Subcutaneous abdominal adipose tissue (tissue), 5 donors: ENCODE measurements around the gene PDE3A.

Experiments
- H3K27ac ChIP-seq: one replicate; pipeline ENCODE4 v1.7.0; 2013; ENCODE audit warnings: low read depth, mild to moderate bottlenecking, inconsistent platforms, low read length, moderate library complexity
- H3K27me3 ChIP-seq, 5 donors: one replicate each; pipeline ENCODE4 v1.7.0; 2013; ENCODE audit warnings: low read length in 5 of 5, inconsistent platforms in 1 of 5; ENCODE audit not compliant: control insufficient read depth in 5 of 5, insufficient read depth in 4 of 5
- H3K36me3 ChIP-seq, 5 donors: one replicate each; pipeline ENCODE4 v1.7.0; 2013; ENCODE audit warnings: low read length in 5 of 5; ENCODE audit not compliant: control insufficient read depth in 5 of 5, insufficient read depth in 5 of 5
- H3K4me1 ChIP-seq, 5 donors: one replicate each; pipeline ENCODE4 v1.7.0; 2013; ENCODE audit warnings: low read length in 5 of 5, mild to moderate bottlenecking in 3 of 5, moderate library complexity in 1 of 5; ENCODE audit not compliant: control insufficient read depth in 5 of 5, insufficient read depth in 5 of 5
- H3K4me3 ChIP-seq, 5 donors: one replicate each; pipeline ENCODE4 v1.7.0; 2013; ENCODE audit warnings: low read length in 5 of 5, low read depth in 1 of 5
- H3K9ac ChIP-seq, 5 donors: one replicate each; pipeline ENCODE4 v1.7.0; 2013; ENCODE audit warnings: low read length in 5 of 5, mild to moderate bottlenecking in 4 of 5, moderate library complexity in 3 of 5
- H3K9me3 ChIP-seq, 5 donors: one replicate each; pipeline ENCODE4 v1.7.0; 2013; ENCODE audit warnings: low read length in 5 of 5; ENCODE audit not compliant: control insufficient read depth in 5 of 5
- donor health status: healthy.
- donor health status: healthy.
- donor health status: healthy.
- donor health status: healthy.
- donor health status: healthy.

The PDE3A gene

GRCh38 chr12:20448781-20449180 is 80.4 kb downstream of the PDE3A start:
- no peaks in the 10 kb centered on the region for H3K36me3 ChIP-seq
- H3K27ac ChIP-seq = no peak overlapping the region
- H3K4me1 ChIP-seq = peaks cover 0 to 5% (median 3%) of the 10 kb centered on the region in 5 donors
- H3K4me3 ChIP-seq = no peak overlapping the region
- H3K9me3 ChIP-seq = no peaks in the 10 kb centered on the region
- H3K9ac ChIP-seq = no peak overlapping the region
- no peaks in the 10 kb centered on the region for H3K27me3 ChIP-seq

DNA sequence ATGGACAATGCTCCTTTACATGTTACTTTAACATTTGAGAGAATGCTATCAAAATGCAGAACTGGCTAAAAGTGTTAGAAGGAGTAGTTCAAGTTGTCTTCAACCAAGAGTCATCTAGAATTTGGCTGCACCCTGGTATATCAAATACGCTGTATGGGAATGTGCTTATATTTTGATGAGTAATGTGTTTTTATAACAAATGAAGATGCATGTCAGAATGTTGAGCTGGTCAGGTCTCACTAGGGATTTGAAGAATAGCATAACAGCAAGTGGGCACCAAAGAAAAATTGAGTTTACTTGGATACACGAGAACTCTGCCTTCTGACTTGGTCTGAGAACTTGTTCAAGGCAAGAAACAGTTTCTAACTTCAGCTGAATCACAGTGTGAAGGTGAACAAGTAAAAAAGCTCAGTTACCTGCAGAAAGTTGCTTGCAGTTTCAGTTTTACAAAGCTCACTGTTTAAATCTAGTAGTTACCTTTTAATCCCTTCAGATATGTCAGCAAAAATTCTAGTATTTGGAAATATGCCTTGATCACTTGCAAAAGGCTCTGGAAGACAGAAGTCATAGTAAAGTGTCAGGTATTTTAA is 82.3 kb downstream of the PDE3A start:
- no peak overlapping the region for H3K4me3 ChIP-seq
- no peaks in the 10 kb centered on the region for H3K27me3 ChIP-seq
- H3K4me1 ChIP-seq = peaks cover 0 to 5% (median 0%) of the 10 kb centered on the region in 5 donors
- no peaks in the 10 kb centered on the region for H3K36me3 ChIP-seq
- no peak overlapping the region for H3K27ac ChIP-seq
- no peaks in the 10 kb centered on the region for H3K9me3 ChIP-seq
- H3K9ac ChIP-seq = no peak overlapping the region

DNA sequence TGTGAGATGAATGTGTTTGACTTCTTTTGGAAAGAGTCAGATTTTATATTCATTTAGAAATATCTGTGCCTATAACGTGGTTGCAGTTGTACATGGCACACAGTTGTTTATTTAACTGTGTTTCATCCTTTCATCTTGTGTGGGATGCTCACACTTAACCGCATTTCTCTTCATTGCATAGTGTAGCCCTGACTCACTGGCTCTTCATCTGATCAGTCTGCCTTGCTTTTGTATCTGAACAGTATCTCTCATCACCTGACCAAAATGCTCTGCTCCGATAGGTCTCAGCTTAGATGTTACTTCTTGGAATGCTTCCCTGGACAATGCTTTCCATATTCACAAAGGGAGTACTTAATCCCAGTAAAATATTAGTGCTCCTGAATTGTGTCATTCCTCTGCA is 83.4 kb downstream of the PDE3A start:
- Histone ChIP-seq H3K4me3 (no peak overlapping the region), H3K36me3 (no peaks in the 10 kb centered on the region), H3K9me3 (no peaks in the 10 kb centered on the region), H3K27me3 (no peaks in the 10 kb centered on the region), H3K4me1 (peaks cover 0 to 10% (median 0%) of the 10 kb centered on the region in 5 donors), H3K9ac (no peak overlapping the region), H3K27ac (no peak overlapping the region)

DNA sequence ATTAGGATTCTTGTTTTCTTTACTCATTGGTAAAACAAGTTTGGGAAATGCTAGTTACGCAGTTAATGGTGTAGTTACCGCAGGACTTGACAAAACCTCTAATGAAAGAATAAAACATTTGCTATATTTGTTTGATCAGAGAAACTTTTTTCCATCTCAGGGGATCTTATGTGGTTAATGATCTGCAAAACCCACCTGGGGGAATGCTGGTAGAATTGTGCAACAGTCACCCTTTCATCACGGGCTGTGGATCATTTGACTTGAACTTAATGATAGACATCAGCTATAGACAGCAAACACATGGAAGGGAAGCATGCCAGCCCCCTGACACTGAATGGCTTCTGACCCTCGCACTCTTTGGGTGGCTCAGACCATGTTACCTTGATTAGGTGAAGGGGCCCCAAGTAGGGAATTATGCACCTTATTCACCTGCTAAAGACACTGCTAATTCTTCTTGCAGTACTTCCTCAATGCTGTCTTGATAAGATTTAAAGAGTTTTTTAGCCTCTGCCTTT is 84.2 kb downstream of the PDE3A start:
- H3K9ac ChIP-seq = no peak overlapping the region
- H3K4me1 ChIP-seq = peaks cover 0 to 10% (median 0%) of the 10 kb centered on the region in 5 donors
- H3K4me3 ChIP-seq = no peak overlapping the region
- H3K9me3 ChIP-seq = no peaks in the 10 kb centered on the region
- H3K27me3 ChIP-seq = no peaks in the 10 kb centered on the region
- H3K27ac ChIP-seq = no peak overlapping the region
- H3K36me3 ChIP-seq = no peaks in the 10 kb centered on the region

GRCh38 chr12:20453756-20454310 is 85.5 kb downstream of the PDE3A start:
- peaks cover 0 to 10% (median 0%) of the 10 kb centered on the region in 5 donors for H3K4me1 ChIP-seq
- no peak overlapping the region for H3K4me3 ChIP-seq
- H3K27me3 ChIP-seq = no peaks in the 10 kb centered on the region
- no peaks in the 10 kb centered on the region for H3K9me3 ChIP-seq
- no peaks in the 10 kb centered on the region for H3K36me3 ChIP-seq
- H3K9ac ChIP-seq = no peak overlapping the region
- H3K27ac ChIP-seq = no peak overlapping the region

DNA sequence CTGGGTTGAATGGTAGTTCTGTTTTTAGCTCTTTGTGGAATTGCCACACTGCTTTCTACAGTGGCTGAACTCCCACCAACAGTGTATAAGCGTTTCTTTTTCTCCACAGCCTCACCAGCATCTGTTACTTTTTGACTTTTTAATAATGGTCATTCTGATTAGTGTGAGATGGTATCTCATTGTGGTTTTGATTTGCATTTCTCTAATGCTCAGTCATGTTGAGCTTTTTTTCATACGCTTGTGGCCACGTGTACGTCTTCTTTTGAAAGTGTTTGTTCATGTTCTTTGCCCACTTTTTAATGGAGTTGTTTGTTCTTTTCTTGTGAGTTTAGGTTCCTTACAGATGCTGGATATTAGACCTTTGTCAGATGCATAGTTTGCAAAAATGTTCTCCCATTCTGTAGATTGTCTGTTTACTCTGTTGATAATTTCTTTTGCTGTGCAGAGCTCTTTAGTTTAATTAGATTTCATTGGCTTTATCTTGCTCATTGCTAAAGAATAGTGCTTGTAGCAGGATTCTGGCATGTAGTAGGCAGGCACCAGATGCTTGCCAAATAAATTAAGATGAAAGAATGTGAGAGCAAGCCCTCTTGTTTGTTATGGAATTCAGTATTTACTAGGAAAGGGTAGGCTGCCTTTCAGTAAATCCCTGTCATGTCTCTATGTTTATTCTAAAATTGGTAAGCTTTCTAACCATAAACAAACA is 86.8 kb downstream of the PDE3A start:
- H3K36me3 ChIP-seq = no peaks in the 10 kb centered on the region
- no peak overlapping the region for H3K27ac ChIP-seq
- no peaks in the 10 kb centered on the region for H3K27me3 ChIP-seq

DNA sequence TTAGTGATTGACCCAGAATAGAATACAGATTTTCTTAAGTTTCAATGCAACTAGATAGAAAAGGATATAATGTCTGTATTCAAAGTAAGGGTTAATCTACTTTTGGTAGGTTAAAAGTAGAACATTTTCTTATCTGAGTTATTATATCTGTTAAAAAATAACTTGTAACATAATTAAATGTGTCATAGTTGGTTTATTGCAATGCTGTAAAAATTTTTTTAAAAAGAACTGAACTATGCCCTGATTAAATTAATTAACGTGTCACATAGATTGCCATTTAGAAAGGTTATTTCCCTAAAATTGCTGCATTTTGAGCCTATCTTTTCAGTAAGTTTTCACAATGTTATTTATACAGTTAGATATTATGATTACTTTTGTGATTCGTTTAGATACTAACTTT is 89.2 kb downstream of the PDE3A start:
- Histone ChIP-seq H3K27me3 (no peaks in the 10 kb centered on the region), H3K9ac (no peak overlapping the region), H3K9me3 (no peaks in the 10 kb centered on the region), H3K4me3 (no peak overlapping the region), H3K4me1 (peaks cover 0 to 10% (median 0%) of the 10 kb centered on the region in 5 donors), H3K27ac (no peak overlapping the region), H3K36me3 (no peaks in the 10 kb centered on the region)

More for the DNA sequence above, 86.8 kb downstream of the PDE3A start:
- Histone ChIP-seq H3K4me1 (peaks cover 0 to 10% (median 0%) of the 10 kb centered on the region in 5 donors), H3K9me3 (no peaks in the 10 kb centered on the region), H3K9ac (no peak overlapping the region), H3K4me3 (no peak overlapping the region)

DNA sequence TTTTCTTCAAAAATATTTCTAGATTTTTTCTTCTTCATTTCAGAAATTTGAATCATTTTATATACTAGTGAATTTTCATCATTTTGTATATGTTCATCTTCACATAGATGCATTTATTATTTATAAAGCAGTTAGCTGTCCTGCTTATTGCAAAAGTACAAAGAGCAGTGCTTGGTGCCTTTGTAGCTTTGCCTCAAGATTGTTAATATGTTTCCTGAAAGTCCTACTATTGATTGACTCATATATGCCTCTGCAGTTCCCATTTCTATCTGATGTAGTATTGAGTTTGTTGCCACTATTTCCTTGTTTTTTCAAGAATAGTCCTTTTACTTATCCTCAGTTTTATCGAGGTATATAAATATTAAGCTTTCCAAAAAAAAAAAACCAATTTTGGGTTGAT is 89.7 kb downstream of the PDE3A start:
- Histone ChIP-seq H3K4me3 (no peak overlapping the region), H3K4me1 (peaks cover 0 to 10% (median 0%) of the 10 kb centered on the region in 5 donors), H3K27ac (no peak overlapping the region), H3K27me3 (no peaks in the 10 kb centered on the region), H3K9me3 (no peaks in the 10 kb centered on the region), H3K36me3 (no peaks in the 10 kb centered on the region), H3K9ac (no peak overlapping the region)

DNA sequence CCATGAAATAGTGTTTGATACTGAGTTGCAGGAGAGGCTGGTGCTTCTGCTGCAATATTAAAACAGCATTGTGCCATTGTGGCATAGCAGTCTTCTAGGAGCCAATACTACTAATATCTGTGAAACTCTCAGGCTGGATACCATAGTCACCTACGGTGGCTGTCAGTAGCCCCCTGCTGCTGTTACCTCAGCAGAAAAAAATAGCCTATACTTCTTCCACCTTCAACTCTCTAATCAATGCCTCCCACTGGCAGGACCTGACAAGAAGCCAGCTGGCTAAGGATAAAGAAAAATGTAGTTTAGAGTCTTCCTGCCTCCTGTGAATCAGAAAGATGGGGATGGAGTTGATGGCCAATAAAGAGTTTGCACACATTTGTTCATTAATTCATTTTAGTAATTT is 91.6 kb downstream of the PDE3A start:
- no peaks in the 10 kb centered on the region for H3K36me3 ChIP-seq
- H3K4me1 ChIP-seq = peaks cover 0 to 14% (median 0%) of the 10 kb centered on the region in 5 donors
- H3K27ac ChIP-seq = no peak overlapping the region
- H3K4me3 ChIP-seq = no peak overlapping the region
- no peak overlapping the region for H3K9ac ChIP-seq
- H3K27me3 ChIP-seq = no peaks in the 10 kb centered on the region
- no peaks in the 10 kb centered on the region for H3K9me3 ChIP-seq

- Histone ChIP-seq H3K9ac (no peak overlapping the region), H3K4me3 (no peak overlapping the region), H3K9me3 (no peaks in the 10 kb centered on the region), H3K4me1 (peaks cover 0 to 9% (median 7%) of the 10 kb centered on the region in 5 donors), H3K27me3 (no peaks in the 10 kb centered on the region), H3K27ac (no peak overlapping the region), H3K36me3 (no peaks in the 10 kb centered on the region)
These were observed 92.6 kb downstream of the PDE3A start for GRCh38 chr12:20460956-20461355.
